Measurements from ENCODE around the gene TOP2B. TPM values are rescaled to one million over a fixed set of nuclear protein-coding genes. Genes with fewer than 3 reads are reported as not detected.

Gene TOP2B
- polyA plus RNA-seq, 1 of the 3 experiments (the other 2 are of a cell fraction), result 20.4 TPM

- no peaks in the 10 kb centered on the region for H3K9me3 ChIP-seq
- peaks cover 11% of the 10 kb centered on the region; the same call in 1 of the 2 replicates for H3K79me2 ChIP-seq (ENCODE audit: insufficient read depth)
- 93% methylated on average over 7 of the region's 7 CpGs for whole genome bisulfite sequencing (ENCODE audit: low lambda C conversion rate)
- no peaks in the 10 kb centered on the region for H3K36me3 ChIP-seq (replicated peaks in 1 of 2; ENCODE audit: control insufficient read depth in 1 of 2, insufficient read depth in 2 of 2, low read length in 1 of 2)
- no peak for DNase-seq
- H3K4me2 ChIP-seq, result no peak overlapping the region
- no peaks in the 10 kb centered on the region for H4K20me1 ChIP-seq (ENCODE audit: insufficient read depth)
- no peak overlapping the region; a peak in 1 of 4 replicates for H3K27ac ChIP-seq (ENCODE audit: low read depth in 2 of 2, low read length in 1 of 2)
- no peak overlapping the region for H3K4me3 ChIP-seq (ENCODE audit: low read depth in 2 of 2, low read length in 1 of 2)
- H3K4me1 ChIP-seq (ENCODE audit: control insufficient read depth in 1 of 2, insufficient read depth in 2 of 2, low read depth in 1 of 2, low read length in 1 of 2), result peaks cover 0 to 5% of the 10 kb centered on the region in 2 experiments; a peak in 2 of 4 replicates
- CTCF ChIA-PET, result interaction anchor here (0.7 to 1.0 kb wide), 2 partner anchors 105 to 516 kb away, joined by 3 read pairs; no protein-coding TSS in a partner anchor
- peaks cover 1% of the 10 kb centered on the region for H3F3A ChIP-seq (replicated peaks; ENCODE audit: insufficient read depth)
- TF ChIP-seq, protein P1, sequence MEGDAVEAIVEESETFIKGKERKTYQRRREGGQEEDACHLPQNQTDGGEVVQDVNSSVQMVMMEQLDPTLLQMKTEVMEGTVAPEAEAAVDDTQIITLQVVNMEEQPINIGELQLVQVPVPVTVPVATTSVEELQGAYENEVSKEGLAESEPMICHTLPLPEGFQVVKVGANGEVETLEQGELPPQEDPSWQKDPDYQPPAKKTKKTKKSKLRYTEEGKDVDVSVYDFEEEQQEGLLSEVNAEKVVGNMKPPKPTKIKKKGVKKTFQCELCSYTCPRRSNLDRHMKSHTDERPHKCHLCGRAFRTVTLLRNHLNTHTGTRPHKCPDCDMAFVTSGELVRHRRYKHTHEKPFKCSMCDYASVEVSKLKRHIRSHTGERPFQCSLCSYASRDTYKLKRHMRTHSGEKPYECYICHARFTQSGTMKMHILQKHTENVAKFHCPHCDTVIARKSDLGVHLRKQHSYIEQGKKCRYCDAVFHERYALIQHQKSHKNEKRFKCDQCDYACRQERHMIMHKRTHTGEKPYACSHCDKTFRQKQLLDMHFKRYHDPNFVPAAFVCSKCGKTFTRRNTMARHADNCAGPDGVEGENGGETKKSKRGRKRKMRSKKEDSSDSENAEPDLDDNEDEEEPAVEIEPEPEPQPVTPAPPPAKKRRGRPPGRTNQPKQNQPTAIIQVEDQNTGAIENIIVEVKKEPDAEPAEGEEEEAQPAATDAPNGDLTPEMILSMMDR (IDR thresholded peaks at IDR 0.05), result no peak
- TF ChIP-seq EP300 (IDR thresholded peaks at IDR 0.05; ENCODE audit: borderline replicate concordance in 1 of 2, low read depth in 1 of 2, low read length in 1 of 2) (no peak), RAD21 (IDR thresholded peaks at IDR 0.05; ENCODE audit: low read length) (no peak), MEF2A (IDR thresholded peaks at IDR 0.05; ENCODE audit: borderline replicate concordance, low read depth) (no peak), SIN3A (IDR thresholded peaks at IDR 0.05; ENCODE audit: borderline replicate concordance, low read depth, low read length) (no peak), TAF1 (IDR thresholded peaks at IDR 0.05; ENCODE audit: borderline replicate concordance, low read depth, low read length) (no peak), RFX5 (IDR thresholded peaks at IDR 0.05; ENCODE audit: low read length) (no peak), EZH2phosphoT487 (IDR thresholded peaks at IDR 0.05; ENCODE audit: borderline replicate concordance, low read depth) (no peak), CHD2 (IDR thresholded peaks at IDR 0.05; ENCODE audit: low read length, partially characterized antibody) (no peak), FOXJ3 (CRISPR knock-in tag; IDR thresholded peaks at IDR 0.05) (no peak)
- TF ChIP-seq, protein P2, sequence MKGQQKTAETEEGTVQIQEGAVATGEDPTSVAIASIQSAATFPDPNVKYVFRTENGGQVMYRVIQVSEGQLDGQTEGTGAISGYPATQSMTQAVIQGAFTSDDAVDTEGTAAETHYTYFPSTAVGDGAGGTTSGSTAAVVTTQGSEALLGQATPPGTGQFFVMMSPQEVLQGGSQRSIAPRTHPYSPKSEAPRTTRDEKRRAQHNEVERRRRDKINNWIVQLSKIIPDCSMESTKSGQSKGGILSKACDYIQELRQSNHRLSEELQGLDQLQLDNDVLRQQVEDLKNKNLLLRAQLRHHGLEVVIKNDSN (IDR thresholded peaks at IDR 0.05; ENCODE audit: borderline replicate concordance, low read depth), result no peak
- no peak overlapping the region for H3K9ac ChIP-seq
- POLR2A ChIA-PET, result no interaction called here
- no peaks in the 10 kb centered on the region for H3K27me3 ChIP-seq (ENCODE audit: insufficient read depth)
- H3K9me2 ChIP-seq, result no peaks in the 10 kb centered on the region
- H2AFZ ChIP-seq (ENCODE audit: low read depth), result no peak overlapping the region
Measured at GRCh38 chr3:25554376-25554775, 110.3 kb downstream of the TOP2B start.

- H3K9me2 ChIP-seq, result no peaks in the 10 kb centered on the region
- no peaks in the 10 kb centered on the region for H3K36me3 ChIP-seq (replicated peaks in 1 of 2; ENCODE audit: control insufficient read depth in 1 of 2, insufficient read depth in 2 of 2, low read length in 1 of 2)
- ChIA-PET CTCF (interaction anchor here (0.7 to 1.4 kb wide), 2 partner anchors 11 to 42 kb away, joined by 3 to 4 read pairs; no protein-coding TSS in a partner anchor), POLR2A (no interaction called here)
- H4K20me1 ChIP-seq (ENCODE audit: insufficient read depth), result no peaks in the 10 kb centered on the region
- H3K27ac ChIP-seq (ENCODE audit: low read depth in 2 of 2, low read length in 1 of 2), result no peak overlapping the region
- no peak overlapping the region for H2AFZ ChIP-seq (ENCODE audit: low read depth)
- peaks cover 7% of the 10 kb centered on the region for H3F3A ChIP-seq (replicated peaks; ENCODE audit: insufficient read depth)
- H3K4me1 ChIP-seq (ENCODE audit: control insufficient read depth in 1 of 2, insufficient read depth in 2 of 2, low read depth in 1 of 2, low read length in 1 of 2), result peaks cover 0 to 6% of the 10 kb centered on the region in 2 experiments; a peak in 2 of 4 replicates
- DNase-seq, result no peak
- H3K9me3 ChIP-seq, result no peaks in the 10 kb centered on the region
- no peak overlapping the region for H3K4me2 ChIP-seq
- no peaks in the 10 kb centered on the region for H3K27me3 ChIP-seq (ENCODE audit: insufficient read depth)
- 82% methylated on average over 3 of the region's 3 CpGs for WGBS (ENCODE audit: low lambda C conversion rate)
- peaks cover 17% of the 10 kb centered on the region for H3K79me2 ChIP-seq (ENCODE audit: insufficient read depth)
- no peak overlapping the region for H3K4me3 ChIP-seq (ENCODE audit: low read depth in 2 of 2, low read length in 1 of 2)
- no peak overlapping the region for H3K9ac ChIP-seq
- no peak for TF ChIP-seq REST (IDR thresholded peaks at IDR 0.05; ENCODE audit: low read depth, low read length)
- TF ChIP-seq, protein P1 (IDR thresholded peaks at IDR 0.05), result no peak
- TF ChIP-seq RCOR1 (IDR thresholded peaks at IDR 0.05; ENCODE audit: low read length), result no peak
- no peak for TF ChIP-seq NFIC (IDR thresholded peaks at IDR 0.05; ENCODE audit: borderline replicate concordance)
- TF ChIP-seq FOXM1 (IDR thresholded peaks at IDR 0.05; ENCODE audit: low read depth), result no peak
- TF ChIP-seq RAD21 (IDR thresholded peaks at IDR 0.05; ENCODE audit: low read length), result no peak
- TF ChIP-seq JUND (IDR thresholded peaks at IDR 0.05), result no peak
- TF ChIP-seq MAX (IDR thresholded peaks at IDR 0.05; ENCODE audit: low read depth), result no peak
- no peak for TF ChIP-seq TEAD4 (IDR thresholded peaks at IDR 0.05; ENCODE audit: borderline replicate concordance, insufficient read depth)
Measured at GRCh38 chr3:25552251-25552650, 112.5 kb downstream of the TOP2B start.

All from SK-N-SH (cell line).